Measurements from ENCODE around the gene GALNT7.
"Not testable (repeated sequence)": the region's sequence is repeated elsewhere in the genome, so short reads cannot be mapped to it uniquely, and the experiment has no call there.

Gene GALNT7

GRCh38 chr4:173194157-173194556 is 25.5 kb downstream of the GALNT7 start:
- DNase-seq (ENCODE audit: low read depth in 2 of 2): no peak

- no peak for DNase-seq (ENCODE audit: low read depth in 2 of 2)
Measured at GRCh38 chr4:173195109-173195508, 26.5 kb downstream of the GALNT7 start.

GRCh38 chr4:173199553-173199952 is 30.9 kb downstream of the GALNT7 start:
- DNase-seq (ENCODE audit: low read depth in 2 of 2): no peak

GRCh38 chr4:173200103-173200884 is 31.7 kb downstream of the GALNT7 start:
- no peak for DNase-seq (ENCODE audit: low read depth in 2 of 2)

GRCh38 chr4:173202395-173202794 is 33.8 kb downstream of the GALNT7 start:
- no peak for DNase-seq (ENCODE audit: low read depth in 2 of 2)

- DNase-seq (ENCODE audit: low read depth in 2 of 2): no peak
Measured at GRCh38 chr4:173205656-173206055, 37.0 kb downstream of the GALNT7 start.

GRCh38 chr4:173208420-173208819 is 39.8 kb downstream of the GALNT7 start:
- DNase-seq (ENCODE audit: low read depth in 2 of 2): no peak

GRCh38 chr4:173211222-173211621 is 42.6 kb downstream of the GALNT7 start:
- no peak for DNase-seq (ENCODE audit: low read depth in 2 of 2)

- no peak for DNase-seq (ENCODE audit: low read depth in 2 of 2)
Measured at GRCh38 chr4:173211838-173212237, 43.2 kb downstream of the GALNT7 start.

GRCh38 chr4:173212379-173212778 is 43.8 kb downstream of the GALNT7 start:
- no peak for DNase-seq (ENCODE audit: low read depth in 2 of 2)

- DNase-seq (ENCODE audit: low read depth in 2 of 2): no peak
Measured at GRCh38 chr4:173213296-173213695, 44.7 kb downstream of the GALNT7 start.

- DNase-seq (ENCODE audit: low read depth in 2 of 2): no peak
Measured at GRCh38 chr4:173214231-173214630, 45.6 kb downstream of the GALNT7 start.

- no peak for DNase-seq (ENCODE audit: low read depth in 2 of 2)
Measured at GRCh38 chr4:173214661-173215060, 46.0 kb downstream of the GALNT7 start.

- no peak for DNase-seq (ENCODE audit: low read depth in 2 of 2)
Measured at GRCh38 chr4:173217075-173217474, 48.5 kb downstream of the GALNT7 start.

- DNase-seq (ENCODE audit: low read depth in 2 of 2): no peak
Measured at GRCh38 chr4:173217727-173218126, 49.1 kb downstream of the GALNT7 start.

- DNase-seq (ENCODE audit: low read depth in 2 of 2): no peak
Measured at GRCh38 chr4:173218411-173219125, 50.0 kb downstream of the GALNT7 start.

- not testable (repeated sequence) for DNase-seq (ENCODE audit: low read depth in 2 of 2)
Measured at GRCh38 chr4:173219126-173219437, 50.5 kb downstream of the GALNT7 start.

GRCh38 chr4:173223743-173224142 is 55.1 kb downstream of the GALNT7 start:
- DNase-seq (ENCODE audit: low read depth in 2 of 2): no peak

GRCh38 chr4:173226401-173226888 is 57.8 kb downstream of the GALNT7 start:
- no peak for DNase-seq (ENCODE audit: low read depth in 2 of 2)

- no peak for DNase-seq (ENCODE audit: low read depth in 2 of 2)
Measured at GRCh38 chr4:173227756-173228155, 59.1 kb downstream of the GALNT7 start.

GRCh38 chr4:173230062-173230461 is 61.5 kb downstream of the GALNT7 start:
- no peak for DNase-seq (ENCODE audit: low read depth in 2 of 2)

GRCh38 chr4:173231916-173232315 is 63.3 kb downstream of the GALNT7 start:
- no peak for DNase-seq (ENCODE audit: low read depth in 2 of 2)

GRCh38 chr4:173233857-173234256 is 65.2 kb downstream of the GALNT7 start:
- no peak for DNase-seq (ENCODE audit: low read depth in 2 of 2)

All from stimulated activated CD8-positive, alpha-beta memory T cell treated with anti-CD3 and anti-CD28 coated beads, Interleukin-2, amount 100 ng/mL, for 1 hour (primary cell).